ENCODE measurements around the gene PSMA5.

DNA sequence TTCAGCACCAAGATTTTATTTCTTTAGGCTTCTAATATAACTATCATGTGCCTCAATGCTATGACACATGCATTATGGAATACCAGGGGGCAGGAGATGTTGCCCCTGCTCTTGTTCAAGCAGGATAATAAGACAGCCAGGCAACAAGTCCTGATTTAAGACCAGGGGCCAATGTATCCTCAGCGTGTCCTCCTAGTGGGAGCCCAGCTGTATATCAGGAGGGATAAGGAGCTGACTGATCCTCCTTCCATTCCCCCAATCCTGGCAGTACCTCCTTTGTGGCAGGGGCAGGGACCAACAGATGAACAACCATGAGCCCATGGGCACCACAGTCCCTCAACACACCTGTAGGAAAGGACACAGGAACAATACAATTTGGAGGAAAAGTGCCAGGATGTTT lies 57.8 kb downstream of the PSMA5 start:
- TF ChIP-seq, protein P1, sequence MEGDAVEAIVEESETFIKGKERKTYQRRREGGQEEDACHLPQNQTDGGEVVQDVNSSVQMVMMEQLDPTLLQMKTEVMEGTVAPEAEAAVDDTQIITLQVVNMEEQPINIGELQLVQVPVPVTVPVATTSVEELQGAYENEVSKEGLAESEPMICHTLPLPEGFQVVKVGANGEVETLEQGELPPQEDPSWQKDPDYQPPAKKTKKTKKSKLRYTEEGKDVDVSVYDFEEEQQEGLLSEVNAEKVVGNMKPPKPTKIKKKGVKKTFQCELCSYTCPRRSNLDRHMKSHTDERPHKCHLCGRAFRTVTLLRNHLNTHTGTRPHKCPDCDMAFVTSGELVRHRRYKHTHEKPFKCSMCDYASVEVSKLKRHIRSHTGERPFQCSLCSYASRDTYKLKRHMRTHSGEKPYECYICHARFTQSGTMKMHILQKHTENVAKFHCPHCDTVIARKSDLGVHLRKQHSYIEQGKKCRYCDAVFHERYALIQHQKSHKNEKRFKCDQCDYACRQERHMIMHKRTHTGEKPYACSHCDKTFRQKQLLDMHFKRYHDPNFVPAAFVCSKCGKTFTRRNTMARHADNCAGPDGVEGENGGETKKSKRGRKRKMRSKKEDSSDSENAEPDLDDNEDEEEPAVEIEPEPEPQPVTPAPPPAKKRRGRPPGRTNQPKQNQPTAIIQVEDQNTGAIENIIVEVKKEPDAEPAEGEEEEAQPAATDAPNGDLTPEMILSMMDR (conservative IDR thresholded peaks at IDR 0.05 in 1 of 2, IDR thresholded peaks at IDR 0.05 in 1 of 2; ENCODE audit: extremely low read depth in 1 of 2, insufficient read depth in 1 of 2, low read depth in 1 of 2, low read length in 2 of 2): no peak
- TF ChIP-seq EZH2 (IDR thresholded peaks at IDR 0.05; ENCODE audit: borderline replicate concordance, low read length): no peak
